Neural progenitor cell (in vitro differentiated cells): ENCODE measurements around the gene LRP6. TPM values are rescaled to one million over a fixed set of nuclear protein-coding genes. Genes with fewer than 3 reads are reported as not detected.
A peak's percentile ranks its signal among the peaks of the same experiment; 100 is the strongest.
"Not testable (repeated sequence)": the region's sequence is repeated elsewhere in the genome, so short reads cannot be mapped to it uniquely, and the experiment has no call there.

Experiments used
- DNase-seq: peaks from one replicate; pipeline ENCODE4 v3.0.0-alpha.2; 2016; ENCODE audit warnings: low spot score
- H2AFZ ChIP-seq: fragments of 200-600 bp; sonication (generic); replicated peaks from 2 replicates; pipeline ENCODE4 v1.6.1; 2016; ENCODE audit warnings: antibody characterized with exemption
- H3F3A ChIP-seq: fragments of 200-600 bp; sonication (generic); 2 replicates; pipeline ENCODE4 v1.6.1; 2016; ENCODE audit warnings: antibody characterized with exemption, low read depth
- H3K27ac ChIP-seq: fragments of 200-600 bp; sonication (generic); 2 replicates; pipeline ENCODE4 v1.5.1; 2016; ENCODE audit warnings: mild to moderate bottlenecking
- H3K27me3 ChIP-seq: fragments of 200-600 bp; sonication (generic); 2 replicates; pipeline ENCODE4 v1.6.1; 2016; ENCODE audit warnings: mild to moderate bottlenecking, moderate library complexity
- H3K36me3 ChIP-seq: fragments of 200-600 bp; sonication (generic); 2 replicates; pipeline ENCODE4 v1.5.1; 2016
- H3K4me1 ChIP-seq: fragments of 200-600 bp; sonication (generic); 2 replicates; pipeline ENCODE4 v1.6.1; 2016; ENCODE audit warnings: mixed run types
- H3K4me2 ChIP-seq: fragments of 200-600 bp; sonication (generic); 2 replicates; pipeline ENCODE4 v1.6.1; 2016
- H3K4me3 ChIP-seq: fragments of 200-600 bp; sonication (generic); 2 replicates; pipeline ENCODE4 v1.5.1; 2016
- H3K79me2 ChIP-seq: fragments of 200-600 bp; sonication (generic); 2 replicates; pipeline ENCODE4 v1.6.1; 2016; ENCODE audit warnings: low read depth
- H3K9ac ChIP-seq: fragments of 200-600 bp; sonication (generic); 2 replicates; pipeline ENCODE4 v1.6.1; 2016
- H3K9me3 ChIP-seq: fragments of 200-600 bp; sonication (generic); 2 replicates; pipeline ENCODE4 v1.5.1; 2016; ENCODE audit warnings: low read depth
- H4K20me1 ChIP-seq: fragments of 200-600 bp; sonication (generic); 2 replicates; pipeline ENCODE4 v1.6.1; 2016; ENCODE audit warnings: low read depth
- H3K27ac Mint-ChIP-seq: 3 replicates; pipeline ENCODE4 v1.8.0; 2021; ENCODE audit warnings: mixed read lengths
- H3K27me3 Mint-ChIP-seq: 2 replicates; pipeline ENCODE4 v1.8.0; 2022; ENCODE audit warnings: low read depth, mild to moderate bottlenecking, inconsistent platforms, moderate library complexity, mixed read lengths; ENCODE audit not compliant: insufficient read depth
- H3K36me3 Mint-ChIP-seq: 3 replicates; pipeline ENCODE4 v1.8.0; 2021; ENCODE audit warnings: mixed read lengths
- H3K4me1 Mint-ChIP-seq: 3 replicates; pipeline ENCODE4 v1.8.0; 2021; ENCODE audit warnings: mixed read lengths
- H3K4me3 Mint-ChIP-seq: 3 replicates; pipeline ENCODE4 v1.8.0; 2021; ENCODE audit warnings: mild to moderate bottlenecking, moderate library complexity, mixed read lengths
- H3K9me3 Mint-ChIP-seq: 3 replicates; pipeline ENCODE4 v1.8.0; 2020; ENCODE audit warnings: mixed read lengths
- EZH2 ChIP-seq: fragments of 200-600 bp; sonication (generic); IDR thresholded peaks from 2 replicates; pipeline ENCODE4 v1.6.1; 2017; ENCODE audit warnings: antibody characterized with exemption, mild to moderate bottlenecking, moderate library complexity
- EZH2phosphoT487 ChIP-seq: fragments of 200-600 bp; sonication (generic); IDR thresholded peaks from 2 replicates; pipeline ENCODE4 v1.6.1; 2017; ENCODE audit warnings: antibody characterized with exemption
- total RNA-seq: library from RNA; depleted of rRNA; stranded (reverse); fragments of >200 nt; gene quantifications from 2 replicates; pipeline ENCODE4 v1.2.3, GENCODE V29; 2015; ENCODE audit warnings: low replicate concordance
- TF ChIP-seq, protein P1 (sequence below): fragments of 200-600 bp; sonication (generic); IDR thresholded peaks from 2 replicates; pipeline ENCODE4 v1.5.1; 2017; ENCODE audit warnings: antibody characterized with exemption, mild to moderate bottlenecking

The LRP6 gene
- total RNA-seq, 1 donor from 2014 or later, result 68.0 TPM

- H3K4me3 ChIP-seq, result no peak overlapping the region
- H4K20me1 ChIP-seq, result peaks cover 5% of the 10 kb centered on the region
- H3K79me2 ChIP-seq, result no peaks in the 10 kb centered on the region
- DNase-seq, result no peak
- H2AFZ ChIP-seq, result no peak overlapping the region
- TF ChIP-seq EZH2phosphoT487 (no peak), EZH2 (no peak)
- TF ChIP-seq, protein P1, sequence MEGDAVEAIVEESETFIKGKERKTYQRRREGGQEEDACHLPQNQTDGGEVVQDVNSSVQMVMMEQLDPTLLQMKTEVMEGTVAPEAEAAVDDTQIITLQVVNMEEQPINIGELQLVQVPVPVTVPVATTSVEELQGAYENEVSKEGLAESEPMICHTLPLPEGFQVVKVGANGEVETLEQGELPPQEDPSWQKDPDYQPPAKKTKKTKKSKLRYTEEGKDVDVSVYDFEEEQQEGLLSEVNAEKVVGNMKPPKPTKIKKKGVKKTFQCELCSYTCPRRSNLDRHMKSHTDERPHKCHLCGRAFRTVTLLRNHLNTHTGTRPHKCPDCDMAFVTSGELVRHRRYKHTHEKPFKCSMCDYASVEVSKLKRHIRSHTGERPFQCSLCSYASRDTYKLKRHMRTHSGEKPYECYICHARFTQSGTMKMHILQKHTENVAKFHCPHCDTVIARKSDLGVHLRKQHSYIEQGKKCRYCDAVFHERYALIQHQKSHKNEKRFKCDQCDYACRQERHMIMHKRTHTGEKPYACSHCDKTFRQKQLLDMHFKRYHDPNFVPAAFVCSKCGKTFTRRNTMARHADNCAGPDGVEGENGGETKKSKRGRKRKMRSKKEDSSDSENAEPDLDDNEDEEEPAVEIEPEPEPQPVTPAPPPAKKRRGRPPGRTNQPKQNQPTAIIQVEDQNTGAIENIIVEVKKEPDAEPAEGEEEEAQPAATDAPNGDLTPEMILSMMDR, result no peak
- H3K36me3 ChIP-seq, result peaks cover 4% of the 10 kb centered on the region
- Mint-ChIP-seq H3K4me1 (no peaks in the 10 kb centered on the region), H3K27me3 (peaks cover 2% of the 10 kb centered on the region), H3K27ac (no peak overlapping the region), H3K36me3 (peaks cover 35% of the 10 kb centered on the region), H3K4me3 (no peak overlapping the region), H3K9me3 (no peaks in the 10 kb centered on the region)
- no peaks in the 10 kb centered on the region for H3K27me3 ChIP-seq
- no peak overlapping the region for H3K27ac ChIP-seq
- H3K9me3 ChIP-seq, result no peaks in the 10 kb centered on the region
- no peak overlapping the region for H3K4me2 ChIP-seq
- no peaks in the 10 kb centered on the region for H3K4me1 ChIP-seq
- no peak overlapping the region for H3K9ac ChIP-seq
- no peaks in the 10 kb centered on the region for H3F3A ChIP-seq
Observed at GRCh38 chr12:12116677-12117076, 150.2 kb downstream of the LRP6 start.

- Histone ChIP-seq H3K27me3 (no peaks in the 10 kb centered on the region), H3K4me1 (no peaks in the 10 kb centered on the region), H3F3A (no peaks in the 10 kb centered on the region), H2AFZ (no peak overlapping the region), H3K4me2 (no peak overlapping the region), H3K27ac (peak overlapping the region; percentile 48), H3K4me3 (no peak overlapping the region), H4K20me1 (peaks cover 5% of the 10 kb centered on the region), H3K9ac (no peak overlapping the region), H3K9me3 (no peaks in the 10 kb centered on the region), H3K36me3 (peaks cover 4% of the 10 kb centered on the region), H3K79me2 (no peaks in the 10 kb centered on the region)
- Mint-ChIP-seq H3K36me3 (peaks cover 31% of the 10 kb centered on the region), H3K27me3 (no peaks in the 10 kb centered on the region), H3K27ac (no peak overlapping the region), H3K9me3 (no peaks in the 10 kb centered on the region), H3K4me1 (no peaks in the 10 kb centered on the region), H3K4me3 (no peak overlapping the region)
- TF ChIP-seq, protein P1, result no peak
- TF ChIP-seq EZH2, result no peak
- TF ChIP-seq EZH2phosphoT487, result no peak
- DNase-seq, result no peak
Observed at GRCh38 chr12:12115514-12115913, 151.3 kb downstream of the LRP6 start.

DNA sequence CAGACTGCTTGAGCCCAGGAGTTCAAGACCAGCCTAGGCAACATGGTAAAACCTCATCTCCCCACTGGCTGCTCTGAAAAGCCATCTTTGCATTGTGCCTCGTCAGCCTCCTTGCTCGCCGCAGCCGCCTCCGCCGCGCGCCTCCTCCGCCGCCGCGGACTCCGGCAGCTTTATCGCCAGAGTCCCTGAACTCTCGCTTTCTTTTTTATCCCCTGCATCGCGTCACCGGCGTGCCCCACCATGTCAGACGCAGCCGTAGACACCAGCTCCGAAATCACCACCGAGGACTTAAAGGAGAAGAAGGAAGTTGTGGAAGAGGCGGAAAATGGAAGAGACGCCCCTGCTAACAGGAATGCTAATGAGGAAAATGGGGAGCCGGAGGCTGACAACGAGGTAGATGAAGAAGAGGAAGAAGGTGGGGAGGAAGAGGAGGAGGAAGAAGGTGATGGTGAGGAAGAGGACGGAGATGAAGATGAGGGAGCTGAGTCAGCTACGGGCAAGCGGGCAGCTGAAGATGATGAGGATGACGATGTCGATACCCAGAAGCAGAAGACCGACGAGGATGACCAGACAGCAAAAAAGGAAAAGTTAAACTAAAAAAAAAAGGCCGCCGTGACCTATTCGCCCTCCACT is 155.8 kb downstream of the LRP6 start:
- H3K36me3 Mint-ChIP-seq, result peaks cover 44% of the 10 kb centered on the region
- not testable (repeated sequence) for H3K27me3 Mint-ChIP-seq, H3K4me1 ChIP-seq, H3K4me1 Mint-ChIP-seq, DNase-seq, H3K27ac ChIP-seq, H3K79me2 ChIP-seq, H3K4me3 Mint-ChIP-seq, H3F3A ChIP-seq, H3K9ac ChIP-seq, H3K36me3 ChIP-seq, H3K27ac Mint-ChIP-seq, H4K20me1 ChIP-seq, H3K4me2 ChIP-seq, H2AFZ ChIP-seq, H3K4me3 ChIP-seq, H3K27me3 ChIP-seq, H3K9me3 ChIP-seq
- H3K9me3 Mint-ChIP-seq, result peaks cover 20% of the 10 kb centered on the region

- H3K4me3 ChIP-seq, result no peak overlapping the region
- no peaks in the 10 kb centered on the region for H3K9me3 ChIP-seq
- Mint-ChIP-seq H3K27me3 (no peaks in the 10 kb centered on the region), H3K4me3 (no peak overlapping the region), H3K36me3 (peaks cover 36% of the 10 kb centered on the region), H3K27ac (no peak overlapping the region), H3K4me1 (no peaks in the 10 kb centered on the region), H3K9me3 (peaks cover 20% of the 10 kb centered on the region)
- H3K27ac ChIP-seq, result no peak overlapping the region
- H3K4me1 ChIP-seq, result no peaks in the 10 kb centered on the region
- no peak for DNase-seq
- H3K9ac ChIP-seq, result no peak overlapping the region
- no peaks in the 10 kb centered on the region for H3K79me2 ChIP-seq
- H3F3A ChIP-seq, result no peaks in the 10 kb centered on the region
- no peaks in the 10 kb centered on the region for H3K36me3 ChIP-seq
- no peaks in the 10 kb centered on the region for H3K27me3 ChIP-seq
- H4K20me1 ChIP-seq, result no peaks in the 10 kb centered on the region
- H3K4me2 ChIP-seq, result no peak overlapping the region
- TF ChIP-seq EZH2 (no peak), EZH2phosphoT487 (no peak)
- TF ChIP-seq, protein P1, result no peak
- H2AFZ ChIP-seq, result no peak overlapping the region
Observed at GRCh38 chr12:12108441-12109058, 158.3 kb downstream of the LRP6 start.
